Spleen (tissue), 11 donors: ENCODE data around the gene SLC7A6OS. TPM values are rescaled to one million over a fixed set of nuclear protein-coding genes. Genes with fewer than 3 reads are reported as not detected.

Source experiments
- DNase-seq: peaks from one replicate; pipeline ENCODE4 v3.0.0-alpha.2; 2020
- H3K27ac ChIP-seq, 8 donors: fragments of 200-600 bp; sonication (generic) in 7 of 8; 1 replicate in 4 of 8; 2 replicates in 4 of 8; pipeline versions ENCODE4 v1.5.0 to v1.8.0; 2016 to 2021; ENCODE audit warnings: inconsistent platforms in 4 of 8, mild to moderate bottlenecking in 4 of 8, moderate library complexity in 1 of 8
- H3K27me3 ChIP-seq, 7 donors: fragments of 200-600 bp; sonication (generic) in 6 of 7; replicated peaks in 1 of 7; 1 replicate in 4 of 7; 2 replicates in 3 of 7; pipeline versions ENCODE4 v1.5.0 to v1.8.0; 2016 to 2021; ENCODE audit warnings: inconsistent platforms in 3 of 7, mild to moderate bottlenecking in 1 of 7
- H3K36me3 ChIP-seq, 6 donors: fragments of 200-600 bp; sonication (generic) in 5 of 6; 1 replicate in 4 of 6; 2 replicates in 2 of 6; pipeline versions ENCODE4 v1.5.0 to v1.8.0; 2016 to 2021; ENCODE audit warnings: inconsistent platforms in 2 of 6
- H3K4me1 ChIP-seq, 6 donors: fragments of 200-600 bp; sonication (generic) in 5 of 6; 1 replicate in 3 of 6; 2 replicates in 3 of 6; pipeline versions ENCODE4 v1.5.0 to v1.8.0; 2016 to 2021; ENCODE audit warnings: inconsistent platforms in 3 of 6
- H3K4me3 ChIP-seq, 8 donors: fragments of 200-600 bp; sonication (generic) in 7 of 8; 1 replicate in 4 of 8; 2 replicates in 4 of 8; pipeline versions ENCODE4 v1.5.0 to v1.8.0; 2016 to 2021; ENCODE audit warnings: inconsistent platforms in 4 of 8, mild to moderate bottlenecking in 4 of 8, moderate library complexity in 2 of 8
- H3K9me3 ChIP-seq, 8 donors: fragments of 200-600 bp; sonication (generic) in 7 of 8; 1 replicate in 4 of 8; 2 replicates in 4 of 8; pipeline versions ENCODE4 v1.5.0 to v1.8.0; 2016 to 2021; ENCODE audit warnings: inconsistent platforms in 4 of 8
- CTCF ChIP-seq, 11 experiments: fragments of 200-600 bp in 7 of 11; fragments of 450-650 bp in 4 of 11; sonication (generic) in 4 of 11; IDR thresholded peaks in 8 of 11; conservative IDR thresholded peaks in 3 of 11; 1 replicate in 7 of 11; 2 replicates in 4 of 11; pipeline versions ENCODE4 v1.4.0 to v1.8.0; 2016 to 2021; ENCODE audit warnings: antibody characterized with exemption in 11 of 11, inconsistent platforms in 4 of 11, mild to moderate bottlenecking in 1 of 11
- POLR2A ChIP-seq, 3 donors: fragments of 450-650 bp; IDR thresholded peaks; one replicate each; pipeline ENCODE4 v1.5.1; 2017; ENCODE audit warnings: antibody characterized with exemption in 3 of 3, mild to moderate bottlenecking in 1 of 3
- POLR2AphosphoS5 ChIP-seq, 3 donors: sonication (generic); formaldehyde crosslinking; IDR thresholded peaks; one replicate each; pipeline ENCODE4 v1.5.1; 2017; ENCODE audit warnings: antibody characterized with exemption in 3 of 3
- WGBS, 5 donors: extraction: QIAGEN DNeasy Blood & Tissue Kit in 3 of 5; methylation state at CpG; one replicate each; pipeline versions ENCODE4 v1.1.5 to v1.1.7; 2013 to 2018; 5-methylcytosine and 5-hydroxymethylcytosine counted together
- intact Hi-C: fragments of 100-400 bp; cut with DNase I; formaldehyde crosslinking; loops from one replicate; pipeline ENCODE4 v1.15.0; 2023; ENCODE audit warnings: low total_unique reads
- polyA plus RNA-seq, 3 donors: library from polyadenylated mRNA; stranded (reverse); fragments of 200-250 nt; gene quantifications; one replicate each; pipeline ENCODE4 v1.2.1, GENCODE V29; 2013
- total RNA-seq, 7 donors: library from RNA; depleted of rRNA in 3 of 7; stranded (reverse); fragments of >200 nt in 3 of 7; fragmentation: NEBNext Ultra II Directional in 4 of 7; extraction: Animal tissue kit (Norgen Biotek cat#: 25700) in 4 of 7; gene quantifications; one replicate each; pipeline versions ENCODE4 v1.1.0 to v1.2.1, GENCODE V29; 2016 to 2021
- donor health status: healthy with polysubstance abuse.
- donor health status: DM: no; HTN: no; CAD: no; lungs with moderate emphysema.
- donor health status: DM: no; HTN: no; CAD: no.
- donor health status: Bipolar disorder and iron deficiency.
- donor health status: healthy.
- donor health status: DM: no; HTN: no; CAD: no.
- donor health status: DM: yes; HTN: yes; CAD: no.

The SLC7A6OS gene
- total and polyA plus RNA-seq, 10 donors: 7.5 to 30.6 (median 23.5) TPM

GRCh38 chr16:68272507-68273209 lies 38.1 kb downstream of the SLC7A6OS start:
- H3K4me1 ChIP-seq: peaks cover 18 to 97% (median 62%) of the 10 kb centered on the region in 6 donors
- H3K27ac ChIP-seq: peak overlapping the region; percentile 3 to 73 (median 38)
- WGBS, 5 donors: 94 to 96% (median 96%) methylated on average over 4 of the region's 4 CpGs
- no peak for DNase-seq
- H3K36me3 ChIP-seq: peaks cover 0 to 85% (median 17%) of the 10 kb centered on the region in 6 donors
- intact Hi-C loops: no loop called here
- no peaks in the 10 kb centered on the region for H3K9me3 ChIP-seq
- H3K4me3 ChIP-seq: no peak overlapping the region
- H3K27me3 ChIP-seq: no peaks in the 10 kb centered on the region
- TF ChIP-seq POLR2A (IDR thresholded peaks at IDR 0.05): no peak
- TF ChIP-seq POLR2AphosphoS5 (IDR thresholded peaks at IDR 0.05): peak in 2 of 3 donors; percentile 16 to 48

GRCh38 chr16:68270353-68270752 lies 40.4 kb downstream of the SLC7A6OS start:
- 0 to 50% (median 0%) methylated on average over 1 of the region's 1 CpG for WGBS, 5 donors

GRCh38 chr16:68269793-68270192 lies 41.0 kb downstream of the SLC7A6OS start:
- Histone ChIP-seq H3K4me1 (peaks cover 21 to 98% (median 63%) of the 10 kb centered on the region in 6 donors), H3K27ac (no peak overlapping the region), H3K4me3 (no peak overlapping the region), H3K9me3 (no peaks in the 10 kb centered on the region), H3K36me3 (peaks cover 0 to 67% (median 16%) of the 10 kb centered on the region in 6 donors), H3K27me3 (no peaks in the 10 kb centered on the region)
- intact Hi-C loops: loop anchor here (5.0 kb wide), 1 partner anchor 38 kb away; no protein-coding TSS in a partner anchor
- no peak for TF ChIP-seq CTCF (IDR thresholded peaks at IDR 0.05 in 8 of 11, conservative IDR thresholded peaks at IDR 0.05 in 3 of 11)
- TF ChIP-seq POLR2AphosphoS5 (IDR thresholded peaks at IDR 0.05): no peak
- TF ChIP-seq POLR2A (IDR thresholded peaks at IDR 0.05): no peak
- no peak for DNase-seq
- WGBS, 5 donors: 90 to 97% (median 94%) methylated on average over 4 of the region's 4 CpGs

More at GRCh38 chr16:68270353-68270752, 40.4 kb downstream of the SLC7A6OS start:
- DNase-seq: no peak
- intact Hi-C loops: no loop called here
- Histone ChIP-seq H3K4me3 (no peak overlapping the region), H3K4me1 (peaks cover 21 to 98% (median 64%) of the 10 kb centered on the region in 6 donors), H3K9me3 (no peaks in the 10 kb centered on the region), H3K36me3 (peaks cover 0 to 73% (median 19%) of the 10 kb centered on the region in 6 donors), H3K27me3 (no peaks in the 10 kb centered on the region), H3K27ac (no peak overlapping the region)
- TF ChIP-seq POLR2A (IDR thresholded peaks at IDR 0.05) (no peak), POLR2AphosphoS5 (IDR thresholded peaks at IDR 0.05) (no peak), CTCF (IDR thresholded peaks at IDR 0.05 in 8 of 11, conservative IDR thresholded peaks at IDR 0.05 in 3 of 11) (no peak)

GRCh38 chr16:68267612-68268405 lies 42.9 kb downstream of the SLC7A6OS start:
- no peak for DNase-seq
- 79 to 86% (median 83%) methylated on average over 6 of the region's 6 CpGs for WGBS, 5 donors
- Histone ChIP-seq H3K36me3 (peaks cover 0 to 47% (median 6%) of the 10 kb centered on the region in 6 donors), H3K4me3 (no peak overlapping the region), H3K9me3 (no peaks in the 10 kb centered on the region), H3K4me1 (peaks cover 14 to 94% (median 54%) of the 10 kb centered on the region in 6 donors), H3K27ac (peak overlapping the region in 1 of 8 donors; percentile 32), H3K27me3 (no peaks in the 10 kb centered on the region)
- TF ChIP-seq POLR2A (IDR thresholded peaks at IDR 0.05) (no peak), POLR2AphosphoS5 (IDR thresholded peaks at IDR 0.05) (no peak), CTCF (IDR thresholded peaks at IDR 0.05 in 8 of 11, conservative IDR thresholded peaks at IDR 0.05 in 3 of 11) (no peak)
- intact Hi-C loops: loop anchor here (5.0 kb wide), 1 partner anchor 39 kb away; no protein-coding TSS in a partner anchor
